PFSK-1 (cell line): Measurements from ENCODE around the gene UNC45A.

Experiments used
- FOXP2 ChIP-seq: optimal IDR thresholded peaks from 2 replicates; pipeline ENCODE3; 2011; ENCODE audit warnings: borderline replicate concordance, control low read depth, inconsistent platforms; ENCODE audit not compliant: insufficient read depth; ENCODE audit errors: extremely low read length, extremely low read depth
- POLR2AphosphoS5 ChIP-seq: IDR thresholded peaks from 2 replicates; pipeline ENCODE4 v1.6.1; 2012; ENCODE audit warnings: low read depth, mild to moderate bottlenecking, control low read depth, low read length, moderate library complexity
- SIN3A ChIP-seq: IDR thresholded peaks from 2 replicates; pipeline ENCODE4 v1.6.1; 2012; ENCODE audit warnings: mild to moderate bottlenecking, low read length, moderate library complexity, borderline replicate concordance; ENCODE audit not compliant: insufficient read depth
- TAF1 ChIP-seq: IDR thresholded peaks from 2 replicates; pipeline ENCODE4 v1.6.1; 2012; ENCODE audit warnings: low read length, control low read depth, borderline replicate concordance; ENCODE audit not compliant: insufficient read depth
- TF ChIP-seq, protein P1 (sequence below), 2 experiments: IDR thresholded peaks; 2 replicates each; pipeline versions ENCODE4 v1.6.1 to v1.8.0; 2011 to 2012; ENCODE audit warnings: low read depth in 2 of 2, low read length in 2 of 2, control low read depth in 1 of 2, inconsistent platforms in 1 of 2, mild to moderate bottlenecking in 1 of 2, moderate library complexity in 1 of 2; ENCODE audit not compliant: insufficient read depth in 1 of 2

Gene UNC45A

GRCh38 chr15:90950676-90951075 is 15.6 kb downstream of the UNC45A start:
- TF ChIP-seq SIN3A = no peak
- no peak for TF ChIP-seq FOXP2
- no peak for TF ChIP-seq TAF1
- TF ChIP-seq POLR2AphosphoS5 = no peak
- TF ChIP-seq, protein P1, sequence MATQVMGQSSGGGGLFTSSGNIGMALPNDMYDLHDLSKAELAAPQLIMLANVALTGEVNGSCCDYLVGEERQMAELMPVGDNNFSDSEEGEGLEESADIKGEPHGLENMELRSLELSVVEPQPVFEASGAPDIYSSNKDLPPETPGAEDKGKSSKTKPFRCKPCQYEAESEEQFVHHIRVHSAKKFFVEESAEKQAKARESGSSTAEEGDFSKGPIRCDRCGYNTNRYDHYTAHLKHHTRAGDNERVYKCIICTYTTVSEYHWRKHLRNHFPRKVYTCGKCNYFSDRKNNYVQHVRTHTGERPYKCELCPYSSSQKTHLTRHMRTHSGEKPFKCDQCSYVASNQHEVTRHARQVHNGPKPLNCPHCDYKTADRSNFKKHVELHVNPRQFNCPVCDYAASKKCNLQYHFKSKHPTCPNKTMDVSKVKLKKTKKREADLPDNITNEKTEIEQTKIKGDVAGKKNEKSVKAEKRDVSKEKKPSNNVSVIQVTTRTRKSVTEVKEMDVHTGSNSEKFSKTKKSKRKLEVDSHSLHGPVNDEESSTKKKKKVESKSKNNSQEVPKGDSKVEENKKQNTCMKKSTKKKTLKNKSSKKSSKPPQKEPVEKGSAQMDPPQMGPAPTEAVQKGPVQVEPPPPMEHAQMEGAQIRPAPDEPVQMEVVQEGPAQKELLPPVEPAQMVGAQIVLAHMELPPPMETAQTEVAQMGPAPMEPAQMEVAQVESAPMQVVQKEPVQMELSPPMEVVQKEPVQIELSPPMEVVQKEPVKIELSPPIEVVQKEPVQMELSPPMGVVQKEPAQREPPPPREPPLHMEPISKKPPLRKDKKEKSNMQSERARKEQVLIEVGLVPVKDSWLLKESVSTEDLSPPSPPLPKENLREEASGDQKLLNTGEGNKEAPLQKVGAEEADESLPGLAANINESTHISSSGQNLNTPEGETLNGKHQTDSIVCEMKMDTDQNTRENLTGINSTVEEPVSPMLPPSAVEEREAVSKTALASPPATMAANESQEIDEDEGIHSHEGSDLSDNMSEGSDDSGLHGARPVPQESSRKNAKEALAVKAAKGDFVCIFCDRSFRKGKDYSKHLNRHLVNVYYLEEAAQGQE (IDR thresholded peaks at IDR 0.05; ENCODE audit: insufficient read depth in 1 of 2, low read depth in 2 of 2, low read length in 2 of 2) = no peak

DNA sequence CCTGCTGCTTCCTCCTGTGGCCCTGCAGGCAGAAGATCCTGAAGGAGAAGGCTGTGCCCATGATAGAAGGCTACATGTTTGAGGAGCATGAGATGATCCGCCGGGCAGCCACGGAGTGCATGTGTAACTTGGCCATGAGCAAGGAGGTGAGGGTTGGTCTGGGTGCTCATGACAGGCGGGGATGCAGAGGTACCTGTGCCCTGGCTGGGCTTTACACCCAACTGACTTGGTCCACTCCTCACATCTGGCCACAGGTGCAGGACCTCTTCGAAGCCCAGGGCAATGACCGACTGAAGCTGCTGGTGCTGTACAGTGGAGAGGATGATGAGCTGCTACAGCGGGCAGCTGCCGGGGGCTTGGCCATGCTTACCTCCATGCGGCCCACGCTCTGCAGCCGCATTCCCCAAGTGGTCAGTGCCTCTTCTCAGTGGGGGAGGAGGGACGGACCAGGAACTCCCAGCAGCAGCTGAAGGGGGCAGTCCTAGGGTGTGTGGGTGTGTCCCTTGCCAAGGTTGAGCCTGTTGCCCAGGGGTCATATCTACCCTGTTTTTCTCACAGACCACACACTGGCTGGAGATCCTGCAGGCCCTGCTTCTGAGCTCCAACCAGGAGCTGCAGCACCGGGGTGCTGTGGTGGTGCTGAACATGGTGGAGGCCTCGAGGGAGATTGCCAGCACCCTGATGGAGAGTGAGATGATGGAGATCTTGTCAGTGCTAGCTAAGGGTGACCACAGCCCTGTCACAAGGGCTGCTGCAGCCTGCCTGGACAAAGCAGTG is 18.0 kb downstream of the UNC45A start:
- TF ChIP-seq TAF1 (no peak), POLR2AphosphoS5 (no peak), FOXP2 (no peak), SIN3A (no peak)
- TF ChIP-seq, protein P1 (IDR thresholded peaks at IDR 0.05; ENCODE audit: insufficient read depth in 1 of 2, low read depth in 2 of 2, low read length in 2 of 2) = no peak

DNA sequence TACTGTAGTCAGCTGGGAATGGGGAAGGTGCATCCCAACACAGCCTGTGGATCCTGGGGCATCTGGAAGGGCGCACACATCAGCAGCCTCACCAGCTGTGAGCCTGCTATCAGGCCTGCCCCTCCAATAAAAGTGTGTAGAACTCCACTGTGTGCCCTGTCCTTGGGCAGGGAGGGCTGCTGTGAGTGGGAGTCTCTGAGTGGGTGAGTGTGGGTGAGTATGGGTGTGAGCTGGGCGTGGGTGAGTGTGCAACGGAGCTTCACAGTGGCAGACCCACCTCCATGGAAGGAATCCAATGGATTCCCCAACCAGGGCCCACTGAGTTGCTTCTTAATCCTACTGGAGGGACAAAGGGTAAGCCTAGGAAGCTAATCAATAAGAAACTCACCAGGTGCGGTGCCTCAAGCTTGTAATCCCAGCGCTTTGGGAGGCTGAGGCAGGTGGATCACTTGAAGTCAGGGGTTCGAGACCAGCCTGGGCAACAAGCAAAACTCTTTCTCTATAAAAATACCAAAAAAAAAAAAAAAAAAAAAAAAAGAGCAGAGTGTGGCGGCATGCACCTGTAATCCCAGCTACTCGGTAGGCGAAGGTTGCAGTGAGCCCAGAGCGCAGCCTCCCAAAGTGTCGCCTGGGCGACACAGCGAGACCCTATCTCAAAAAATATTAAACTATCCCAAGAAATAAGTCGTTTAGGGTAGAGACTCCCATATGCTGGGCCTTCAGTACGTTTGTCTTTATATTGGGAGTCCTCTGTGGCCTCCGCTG is 19.0 kb downstream of the UNC45A start:
- no peak for TF ChIP-seq SIN3A
- TF ChIP-seq FOXP2 = peak; percentile 7

DNA sequence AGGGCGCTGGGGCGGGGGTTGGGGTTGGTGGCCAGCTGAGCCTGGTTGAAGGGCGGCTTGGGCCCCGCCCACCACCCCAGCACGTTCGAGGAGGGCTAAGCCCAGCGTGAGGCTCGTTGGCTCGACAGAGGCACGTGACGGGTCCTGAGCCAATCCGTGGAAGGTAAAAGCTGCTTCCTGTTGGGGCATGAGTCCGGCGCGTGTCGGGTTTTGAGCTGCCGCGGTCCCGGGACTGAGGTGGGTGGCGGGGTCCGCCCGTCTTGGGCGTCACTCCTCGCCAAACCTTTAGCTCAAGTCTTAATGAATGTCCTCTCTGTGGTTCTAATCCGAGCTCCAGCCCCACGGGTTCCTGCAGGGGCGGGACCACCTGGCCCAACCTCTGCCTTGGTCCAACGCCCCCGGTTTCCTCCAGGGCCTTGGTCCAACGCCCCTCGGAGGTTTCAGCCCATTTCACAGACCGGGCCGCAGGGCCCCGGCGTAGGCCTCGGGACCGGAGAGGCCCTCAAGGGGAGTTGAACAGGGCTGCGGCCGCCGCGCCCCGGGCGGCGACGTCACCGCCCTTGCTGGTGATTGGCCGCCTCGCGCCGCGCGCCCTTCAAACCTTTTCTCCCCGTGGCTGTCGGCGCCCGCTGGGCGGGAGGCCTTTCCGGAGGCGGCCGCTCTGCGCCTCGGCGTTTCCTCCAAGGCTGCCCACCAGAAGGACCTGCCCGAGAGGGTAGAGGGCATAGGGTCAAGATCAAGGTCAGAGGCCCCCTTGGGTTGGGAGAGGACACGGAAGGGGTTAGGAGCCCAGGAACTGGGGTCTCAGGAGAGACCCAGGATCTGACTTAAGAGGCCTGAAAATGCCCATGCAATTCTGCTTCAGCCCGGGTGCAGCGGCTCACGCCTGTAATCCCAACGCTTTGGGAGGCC is 19.9 kb downstream of the UNC45A start, which contains the start of gene RCCD1:
RCCD1 (plus strand) TSS at position 173 of the 912 bp plus-strand sequence. CDS start 1,851 bp downstream, outside the sequence.
- TF ChIP-seq, protein P1 (IDR thresholded peaks at IDR 0.05; ENCODE audit: insufficient read depth in 1 of 2, low read depth in 2 of 2, low read length in 2 of 2) = no peak
- TF ChIP-seq TAF1 = peak; percentile 78; the same call in 1 of the 2 replicates
- TF ChIP-seq SIN3A = peak; percentile 60; the same call in 1 of the 2 replicates
- TF ChIP-seq FOXP2 = peak; percentile 56
- peak; percentile 94 for TF ChIP-seq POLR2AphosphoS5

DNA sequence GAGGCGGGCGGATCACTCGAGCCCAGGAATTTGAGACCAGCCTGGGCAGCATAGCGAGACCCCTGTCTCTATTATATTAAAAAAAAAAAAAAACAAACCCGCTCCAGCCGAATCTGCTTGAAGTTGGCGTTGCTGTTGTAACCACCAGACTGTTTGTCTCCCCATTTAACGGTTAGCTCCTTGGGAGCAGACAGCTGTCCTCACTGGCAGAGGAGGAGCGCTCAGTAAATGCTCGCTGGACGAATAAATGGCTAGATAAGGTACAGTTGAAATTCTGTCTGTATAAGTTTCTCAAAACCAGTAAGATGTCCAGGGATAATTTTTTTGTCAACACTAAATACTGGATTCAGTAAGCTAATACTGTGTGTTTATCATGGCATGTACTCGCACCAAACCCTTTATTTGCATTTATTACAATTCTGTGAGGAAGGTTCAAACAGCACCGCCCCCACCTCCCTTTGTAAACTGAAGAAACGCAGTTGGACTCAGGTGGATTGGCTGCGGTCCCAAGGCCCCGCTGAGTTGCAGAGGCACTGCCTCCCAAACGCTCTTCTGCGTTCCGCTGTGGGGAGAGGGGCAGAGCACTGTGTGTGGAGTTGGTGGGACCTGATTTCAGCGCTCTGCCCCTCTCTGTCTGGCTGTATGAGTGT is 20.7 kb downstream of the UNC45A start:
- no peak for TF ChIP-seq FOXP2
- TF ChIP-seq, protein P1 (IDR thresholded peaks at IDR 0.05; ENCODE audit: insufficient read depth in 1 of 2, low read depth in 2 of 2, low read length in 2 of 2) = no peak
- no peak for TF ChIP-seq TAF1
- no peak for TF ChIP-seq SIN3A
- no peak for TF ChIP-seq POLR2AphosphoS5
